ENCODE measurements around the gene ZDBF2. TPM values are rescaled to one million over a fixed set of nuclear protein-coding genes. Genes with fewer than 3 reads are reported as not detected.
"Not testable (repeated sequence)": the region's sequence is repeated elsewhere in the genome, so short reads cannot be mapped to it uniquely, and the experiment has no call there.

Gene ZDBF2
- total and polyA plus RNA-seq, 4 donors, result 8.8 to 40.5 (median 19.6) TPM

DNA sequence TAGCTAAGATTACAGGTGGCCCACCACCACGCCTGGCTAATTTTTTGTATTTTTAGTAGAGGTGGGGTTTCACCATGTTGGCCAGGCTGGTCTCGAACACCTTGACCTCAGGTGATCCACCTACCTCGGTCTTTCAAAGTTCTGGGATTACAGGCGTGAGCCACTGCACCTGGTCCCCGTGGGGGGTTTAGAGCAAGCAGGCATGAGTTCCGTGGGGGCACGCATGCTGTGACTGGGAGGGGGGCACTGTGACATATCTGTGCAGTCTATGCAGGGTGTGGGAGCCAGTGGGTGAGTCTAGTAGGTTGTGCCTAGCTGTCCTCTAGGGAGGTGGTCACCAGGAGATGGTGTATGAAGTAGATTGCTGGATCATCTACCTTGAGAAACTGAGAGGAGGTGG, 16.6 kb upstream of the ZDBF2 start:
- 45% methylated on average over 7 of the region's 7 CpGs for whole genome bisulfite sequencing (ENCODE audit: insufficient coverage)
- DNase-seq (ENCODE audit: low read depth in 4 of 6, low spot score in 6 of 6), result no peak
- Histone ChIP-seq H3K4me3 (ENCODE audit: low read depth, low read length) (no peak overlapping the region), H3K36me3 (ENCODE audit: control insufficient read depth, insufficient read depth, low read length) (no peaks in the 10 kb centered on the region), H3K4me1 (ENCODE audit: control insufficient read depth, insufficient read depth, low read length) (no peaks in the 10 kb centered on the region), H3K9me3 (ENCODE audit: control insufficient read depth, insufficient read depth, low read length) (no peaks in the 10 kb centered on the region), H3K27ac (ENCODE audit: low read depth, low read length) (no peak overlapping the region), H3K27me3 (ENCODE audit: control insufficient read depth, insufficient read depth, low read length) (peaks cover 94% of the 10 kb centered on the region)

DNA sequence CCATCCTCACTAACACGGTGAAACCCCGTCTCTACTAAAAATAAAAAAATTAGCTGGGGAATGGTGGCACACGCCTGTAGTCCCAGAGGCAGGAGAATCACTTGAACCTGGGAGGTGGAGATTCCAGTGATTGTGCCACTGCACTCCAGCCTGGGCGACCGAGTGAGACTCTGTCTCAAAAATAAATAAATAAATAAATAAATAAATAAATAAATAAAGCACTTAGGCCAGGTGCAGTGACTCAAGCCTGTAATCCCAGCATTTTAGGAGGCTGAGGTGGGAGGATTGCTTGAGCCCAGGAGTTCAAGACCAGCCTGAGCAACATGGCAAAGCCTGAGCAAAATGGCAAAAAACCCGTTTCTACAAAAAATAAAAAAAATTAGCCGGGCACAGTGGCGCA, 15.8 kb upstream of the ZDBF2 start:
- not testable (repeated sequence) for H3K4me1 ChIP-seq (ENCODE audit: control insufficient read depth, insufficient read depth, low read length); H3K36me3 ChIP-seq (ENCODE audit: control insufficient read depth, insufficient read depth, low read length); DNase-seq (ENCODE audit: low read depth in 4 of 6, low spot score in 6 of 6); H3K4me3 ChIP-seq (ENCODE audit: low read depth, low read length); H3K9me3 ChIP-seq (ENCODE audit: control insufficient read depth, insufficient read depth, low read length); H3K27ac ChIP-seq (ENCODE audit: low read depth, low read length)
- H3K27me3 ChIP-seq (ENCODE audit: control insufficient read depth, insufficient read depth, low read length), result peaks cover 95% of the 10 kb centered on the region
- 41% methylated on average over 3 of the region's 8 CpGs for WGBS (ENCODE audit: insufficient coverage)

DNA sequence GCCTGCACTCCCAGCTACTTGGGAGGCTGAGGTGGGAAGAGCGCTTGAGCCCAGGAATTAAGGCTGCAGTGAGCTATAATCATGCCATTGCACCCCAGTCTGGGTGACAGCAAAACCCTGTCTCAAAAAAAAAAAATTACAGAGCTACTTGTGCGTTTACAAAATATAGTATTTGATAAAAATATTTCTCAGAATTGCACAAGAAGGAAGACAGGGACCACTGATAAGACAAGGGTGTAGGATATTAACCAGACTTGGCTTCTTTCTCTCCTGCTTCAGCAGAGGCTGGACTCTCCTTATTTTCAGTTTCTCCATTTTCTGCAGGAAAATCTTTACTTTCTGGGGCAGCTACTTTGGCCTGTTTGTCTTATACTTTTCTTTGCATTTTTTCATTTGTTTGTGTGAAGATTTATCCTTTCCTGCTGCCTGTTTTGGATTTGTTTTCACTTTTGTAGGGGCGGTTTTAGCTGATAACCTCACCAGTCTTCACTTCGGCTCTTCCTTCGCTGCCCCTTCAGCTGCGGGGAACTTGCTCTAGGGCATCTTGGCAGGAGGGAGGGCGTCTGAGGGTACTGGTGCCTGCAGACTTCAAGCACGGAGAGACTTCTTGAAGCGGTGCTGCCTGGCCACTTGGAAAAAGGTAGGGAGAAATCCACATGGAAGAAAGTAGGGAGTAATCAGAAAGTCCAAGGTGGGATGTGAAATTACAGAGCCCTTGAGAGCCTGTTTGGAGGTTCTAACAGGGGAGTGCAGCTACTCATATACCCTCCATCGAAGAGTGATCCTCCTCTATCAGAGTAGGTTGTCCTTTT, 14.9 kb upstream of the ZDBF2 start:
- no peaks in the 10 kb centered on the region for H3K36me3 ChIP-seq (ENCODE audit: control insufficient read depth, insufficient read depth, low read length)
- no peak for DNase-seq (ENCODE audit: low read depth in 4 of 6, low spot score in 6 of 6)
- H3K9me3 ChIP-seq (ENCODE audit: control insufficient read depth, insufficient read depth, low read length), result no peaks in the 10 kb centered on the region
- H3K4me3 ChIP-seq (ENCODE audit: low read depth, low read length), result no peak overlapping the region
- peaks cover 97% of the 10 kb centered on the region for H3K27me3 ChIP-seq (ENCODE audit: control insufficient read depth, insufficient read depth, low read length)
- 43% methylated on average over 8 of the region's 10 CpGs for WGBS (ENCODE audit: insufficient coverage)
- no peaks in the 10 kb centered on the region for H3K4me1 ChIP-seq (ENCODE audit: control insufficient read depth, insufficient read depth, low read length)
- no peak overlapping the region for H3K27ac ChIP-seq (ENCODE audit: low read depth, low read length)

DNA sequence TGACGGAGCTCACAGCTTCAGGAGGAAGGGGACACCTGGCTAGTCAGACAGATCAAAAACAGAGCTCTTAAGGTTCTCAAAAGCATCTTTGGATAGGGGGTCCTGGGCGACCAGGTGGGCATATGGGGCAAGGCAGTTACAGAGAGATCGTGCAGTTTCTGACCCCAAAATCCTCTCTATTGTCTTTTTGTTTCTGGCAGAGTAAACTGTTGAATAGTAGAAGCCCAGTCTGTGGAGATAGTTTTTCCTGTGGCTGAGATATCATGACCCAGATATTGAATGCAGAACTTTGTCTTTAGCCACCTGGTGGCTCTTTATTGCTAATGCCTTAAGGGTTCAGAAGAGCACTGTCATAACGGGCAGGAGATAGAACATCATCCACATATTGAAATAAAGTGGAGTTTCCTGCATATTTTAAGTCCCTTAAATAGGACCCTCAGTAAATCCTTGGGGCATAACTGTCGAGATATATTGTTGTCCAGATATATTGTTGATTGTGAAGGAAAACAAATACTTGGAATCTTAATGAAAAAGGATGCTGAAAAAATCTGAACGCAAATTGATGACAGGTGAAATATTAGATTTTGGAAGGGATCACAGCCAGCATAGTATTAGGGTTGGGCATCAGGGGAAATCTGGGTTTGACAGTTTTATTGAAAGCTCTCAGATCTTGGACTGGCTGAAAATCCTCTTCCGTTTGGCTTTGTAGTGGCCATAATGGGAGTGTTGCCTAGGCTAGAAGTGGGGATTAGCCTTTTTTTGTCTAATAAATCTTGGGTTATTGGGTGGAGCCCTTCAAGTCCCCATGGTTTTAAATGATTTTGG, 14.1 kb upstream of the ZDBF2 start:
- no peak overlapping the region for H3K27ac ChIP-seq (ENCODE audit: low read depth, low read length)
- no peak for DNase-seq (ENCODE audit: low read depth in 4 of 6, low spot score in 6 of 6)
- peaks cover 97% of the 10 kb centered on the region for H3K27me3 ChIP-seq (ENCODE audit: control insufficient read depth, insufficient read depth, low read length)
- H3K4me1 ChIP-seq (ENCODE audit: control insufficient read depth, insufficient read depth, low read length), result no peaks in the 10 kb centered on the region
- no peak overlapping the region for H3K4me3 ChIP-seq (ENCODE audit: low read depth, low read length)
- no peaks in the 10 kb centered on the region for H3K9me3 ChIP-seq (ENCODE audit: control insufficient read depth, insufficient read depth, low read length)
- WGBS (ENCODE audit: insufficient coverage), result 31% methylated on average over 6 of the region's 7 CpGs
- no peaks in the 10 kb centered on the region for H3K36me3 ChIP-seq (ENCODE audit: control insufficient read depth, insufficient read depth, low read length)

DNA sequence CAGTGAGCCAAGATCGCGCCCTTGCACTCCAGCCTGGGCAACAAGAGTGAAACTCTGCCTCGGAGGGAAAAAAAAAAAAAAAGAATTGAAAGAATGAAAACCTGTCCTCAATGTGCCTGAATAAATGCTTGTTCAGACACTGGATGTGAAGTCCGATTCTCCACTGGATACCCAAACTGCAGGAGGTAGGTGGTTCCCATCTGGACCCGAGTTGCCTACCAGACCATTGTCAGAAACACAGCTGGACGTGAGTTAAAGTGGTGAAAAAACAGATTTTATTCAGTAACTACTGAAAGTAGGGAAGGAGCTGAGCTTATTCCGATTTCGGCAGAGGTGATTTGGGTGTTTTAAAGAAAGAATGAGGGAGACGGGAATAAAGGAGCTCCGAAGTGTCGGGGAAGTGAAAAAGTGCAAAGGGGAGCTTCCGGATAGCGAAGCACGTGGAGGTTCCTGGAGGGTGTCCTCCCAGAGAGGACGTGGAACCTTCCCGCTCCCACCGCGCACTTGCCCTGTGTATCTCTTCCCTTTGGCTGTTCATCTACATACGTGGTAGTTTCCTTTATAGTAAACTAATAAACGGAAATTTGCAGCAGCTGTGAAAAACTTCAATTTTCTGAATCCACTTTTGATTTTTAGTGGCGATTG, 10.4 kb upstream of the ZDBF2 start:
- Histone ChIP-seq H3K9me3 (ENCODE audit: control insufficient read depth, insufficient read depth, low read length) (no peaks in the 10 kb centered on the region), H3K4me1 (ENCODE audit: control insufficient read depth, insufficient read depth, low read length) (no peaks in the 10 kb centered on the region), H3K27ac (ENCODE audit: low read depth, low read length) (no peak overlapping the region), H3K36me3 (ENCODE audit: control insufficient read depth, insufficient read depth, low read length) (no peaks in the 10 kb centered on the region), H3K27me3 (ENCODE audit: control insufficient read depth, insufficient read depth, low read length) (peaks cover 100% of the 10 kb centered on the region), H3K4me3 (ENCODE audit: low read depth, low read length) (no peak overlapping the region)
- WGBS (ENCODE audit: insufficient coverage), result 45% methylated on average over 16 of the region's 21 CpGs
- no peak for DNase-seq (ENCODE audit: low read depth in 4 of 6, low spot score in 6 of 6)

DNA sequence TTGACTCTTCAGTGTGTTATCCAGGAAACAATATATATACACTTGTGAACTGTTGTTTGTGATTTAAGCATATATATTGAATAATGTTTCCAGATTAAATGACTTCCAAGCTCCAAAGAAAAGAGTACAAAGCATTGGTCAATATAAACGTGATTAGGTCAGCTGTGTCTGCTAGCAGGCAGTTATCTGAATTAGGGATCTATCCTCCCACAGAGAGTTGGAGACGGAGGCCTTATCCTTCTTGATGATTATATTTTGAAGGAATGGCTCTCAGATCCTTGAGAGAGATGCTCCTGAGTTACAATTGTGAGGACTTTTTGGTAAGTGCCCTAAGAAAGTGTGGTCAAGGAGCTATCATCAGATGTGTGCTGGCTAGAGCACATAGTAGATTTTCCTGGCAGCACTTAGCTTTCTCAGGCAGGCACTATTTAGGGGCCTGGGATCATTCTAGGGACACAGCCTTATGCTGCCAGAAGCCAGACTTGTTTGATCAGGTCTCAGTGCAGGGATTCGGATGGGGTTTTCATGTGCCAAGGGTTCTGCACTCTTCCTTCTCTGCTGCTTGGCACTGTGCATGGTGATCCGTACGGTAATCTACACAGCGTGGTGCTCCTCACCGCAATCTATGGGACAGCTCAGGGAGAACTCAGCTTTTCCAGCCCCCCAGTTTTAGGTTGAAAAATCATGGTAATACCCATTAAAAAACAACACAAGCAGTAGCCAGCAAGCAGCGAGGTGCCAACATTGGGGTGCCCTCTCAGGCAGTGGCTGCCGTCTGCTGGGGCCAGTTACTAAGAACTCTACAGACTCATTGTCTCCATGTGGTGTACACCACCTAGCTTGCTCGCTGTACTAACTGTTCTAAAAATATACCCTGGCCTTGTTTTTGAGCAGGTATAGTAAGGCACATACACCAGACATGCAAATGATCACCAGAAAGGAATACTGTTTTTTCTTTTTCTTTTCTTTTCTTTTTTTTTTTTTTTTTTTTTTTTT, 8.0 kb upstream of the ZDBF2 start:
- WGBS (ENCODE audit: insufficient coverage), result 54% methylated on average over 8 of the region's 10 CpGs
- H3K27me3 ChIP-seq (ENCODE audit: control insufficient read depth, insufficient read depth, low read length), result peaks cover 88% of the 10 kb centered on the region
- DNase-seq (ENCODE audit: low read depth in 4 of 6, low spot score in 6 of 6), result no peak

DNA sequence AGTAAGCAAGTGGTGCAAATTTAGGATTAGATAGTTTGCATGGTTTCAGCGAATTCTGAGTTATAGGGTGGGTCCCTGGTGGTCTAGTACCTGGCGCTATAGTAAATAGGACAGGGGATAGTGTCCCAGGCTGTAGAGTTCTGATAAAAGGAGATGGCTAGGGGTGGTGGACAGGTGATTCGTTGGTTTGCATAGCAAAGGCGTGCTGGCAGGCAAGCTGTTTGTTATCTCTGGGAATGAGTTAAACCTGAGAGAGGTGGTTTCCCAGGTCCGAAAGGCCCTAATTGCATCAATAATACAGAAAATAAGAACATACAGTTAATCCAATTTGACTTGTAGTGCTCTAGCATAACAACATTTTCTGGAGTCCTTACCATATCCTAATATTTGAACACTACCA, 6.9 kb upstream of the ZDBF2 start:
- no peak overlapping the region for H3K4me3 ChIP-seq (ENCODE audit: low read depth, low read length)
- peaks cover 86% of the 10 kb centered on the region for H3K27me3 ChIP-seq (ENCODE audit: control insufficient read depth, insufficient read depth, low read length)
- no peaks in the 10 kb centered on the region for H3K4me1 ChIP-seq (ENCODE audit: control insufficient read depth, insufficient read depth, low read length)
- WGBS (ENCODE audit: insufficient coverage), result 29% methylated on average over 2 of the region's 5 CpGs
- no peaks in the 10 kb centered on the region for H3K9me3 ChIP-seq (ENCODE audit: control insufficient read depth, insufficient read depth, low read length)
- H3K36me3 ChIP-seq (ENCODE audit: control insufficient read depth, insufficient read depth, low read length), result no peaks in the 10 kb centered on the region
- no peak overlapping the region for H3K27ac ChIP-seq (ENCODE audit: low read depth, low read length)
- no peak for DNase-seq (ENCODE audit: low read depth in 4 of 6, low spot score in 6 of 6)

More for the DNA sequence above, 8.0 kb upstream of the ZDBF2 start:
- H3K4me3 ChIP-seq (ENCODE audit: low read depth, low read length), result no peak overlapping the region
- H3K27ac ChIP-seq (ENCODE audit: low read depth, low read length), result no peak overlapping the region
- H3K4me1 ChIP-seq (ENCODE audit: control insufficient read depth, insufficient read depth, low read length), result no peaks in the 10 kb centered on the region
- no peaks in the 10 kb centered on the region for H3K36me3 ChIP-seq (ENCODE audit: control insufficient read depth, insufficient read depth, low read length)
- no peaks in the 10 kb centered on the region for H3K9me3 ChIP-seq (ENCODE audit: control insufficient read depth, insufficient read depth, low read length)

DNA sequence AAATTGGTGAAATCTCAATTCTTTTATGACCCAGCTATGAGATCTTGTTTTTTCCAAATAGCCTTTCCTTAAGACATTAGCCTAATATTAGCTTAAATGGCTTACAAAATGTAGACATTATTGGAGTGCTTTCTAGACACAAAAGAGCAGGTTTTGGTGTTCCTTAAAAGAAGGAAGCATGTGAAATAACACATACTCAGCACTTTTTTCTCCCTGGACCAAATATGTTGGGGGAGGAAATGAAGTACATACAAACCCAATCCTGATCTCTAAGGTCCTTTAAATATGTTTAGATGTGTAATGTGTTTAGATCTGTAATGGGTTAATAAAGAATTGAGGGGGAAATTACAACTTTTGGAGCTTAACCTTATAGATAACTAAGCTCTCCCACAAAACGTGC, 3.4 kb upstream of the ZDBF2 start:
- Histone ChIP-seq H3K4me1 (ENCODE audit: control insufficient read depth, insufficient read depth, low read length) (peaks cover 8% of the 10 kb centered on the region), H3K27me3 (ENCODE audit: control insufficient read depth, insufficient read depth, low read length) (peaks cover 85% of the 10 kb centered on the region), H3K36me3 (ENCODE audit: control insufficient read depth, insufficient read depth, low read length) (no peaks in the 10 kb centered on the region), H3K4me3 (ENCODE audit: low read depth, low read length) (no peak overlapping the region), H3K9me3 (ENCODE audit: control insufficient read depth, insufficient read depth, low read length) (no peaks in the 10 kb centered on the region), H3K27ac (ENCODE audit: low read depth, low read length) (no peak overlapping the region)
- no CpG with 5 or more reads among the region's 1 CpG for WGBS (ENCODE audit: insufficient coverage)
- no peak for DNase-seq (ENCODE audit: low read depth in 4 of 6, low spot score in 6 of 6)

DNA sequence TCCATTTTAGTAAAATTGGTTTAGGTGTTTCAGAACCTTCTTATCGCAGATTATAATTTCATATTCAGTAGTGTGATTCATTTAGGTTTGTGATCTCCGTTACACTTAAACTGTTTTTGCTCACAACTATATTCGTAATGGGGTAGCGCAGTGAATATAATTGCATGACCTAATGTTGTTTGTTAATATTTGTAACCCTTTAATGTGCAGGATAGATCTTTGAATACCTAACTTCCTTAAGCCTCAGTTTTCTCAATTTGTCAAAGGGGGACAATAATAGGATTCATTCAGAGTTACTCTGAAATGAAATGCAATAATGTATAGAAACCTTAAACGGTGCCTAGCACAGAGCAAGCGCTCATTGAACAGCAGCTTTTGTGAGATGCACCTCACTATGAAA, 558 bp upstream of the ZDBF2 start:
- Histone ChIP-seq H3K4me3 (ENCODE audit: low read depth, low read length) (peak overlapping the region; percentile 55), H3K27ac (ENCODE audit: low read depth, low read length) (no peak overlapping the region)
- WGBS (ENCODE audit: insufficient coverage), result 0% methylated on average over 1 of the region's 6 CpGs

More for the DNA sequence above, 558 bp upstream of the ZDBF2 start:
- peak in 2 of 6 donors; percentile 49 to 55 for DNase-seq (ENCODE audit: low read depth in 4 of 6, low spot score in 6 of 6)
- Histone ChIP-seq H3K27me3 (ENCODE audit: control insufficient read depth, insufficient read depth, low read length) (peaks cover 80% of the 10 kb centered on the region), H3K36me3 (ENCODE audit: control insufficient read depth, insufficient read depth, low read length) (no peaks in the 10 kb centered on the region), H3K9me3 (ENCODE audit: control insufficient read depth, insufficient read depth, low read length) (no peaks in the 10 kb centered on the region), H3K4me1 (ENCODE audit: control insufficient read depth, insufficient read depth, low read length) (peaks cover 8% of the 10 kb centered on the region)
